CD4-positive, alpha-beta T cell treated with Interleukin-21 for 1 hour (primary cell): ENCODE data around the gene D2HGDH.
"Not testable (repeated sequence)": the region's sequence is repeated elsewhere in the genome, so short reads cannot be mapped to it uniquely, and the experiment has no call there.

Source experiments
- DNase-seq: peaks from one replicate; pipeline ENCODE4 v3.0.0-alpha.2; 2020

The D2HGDH gene

DNA sequence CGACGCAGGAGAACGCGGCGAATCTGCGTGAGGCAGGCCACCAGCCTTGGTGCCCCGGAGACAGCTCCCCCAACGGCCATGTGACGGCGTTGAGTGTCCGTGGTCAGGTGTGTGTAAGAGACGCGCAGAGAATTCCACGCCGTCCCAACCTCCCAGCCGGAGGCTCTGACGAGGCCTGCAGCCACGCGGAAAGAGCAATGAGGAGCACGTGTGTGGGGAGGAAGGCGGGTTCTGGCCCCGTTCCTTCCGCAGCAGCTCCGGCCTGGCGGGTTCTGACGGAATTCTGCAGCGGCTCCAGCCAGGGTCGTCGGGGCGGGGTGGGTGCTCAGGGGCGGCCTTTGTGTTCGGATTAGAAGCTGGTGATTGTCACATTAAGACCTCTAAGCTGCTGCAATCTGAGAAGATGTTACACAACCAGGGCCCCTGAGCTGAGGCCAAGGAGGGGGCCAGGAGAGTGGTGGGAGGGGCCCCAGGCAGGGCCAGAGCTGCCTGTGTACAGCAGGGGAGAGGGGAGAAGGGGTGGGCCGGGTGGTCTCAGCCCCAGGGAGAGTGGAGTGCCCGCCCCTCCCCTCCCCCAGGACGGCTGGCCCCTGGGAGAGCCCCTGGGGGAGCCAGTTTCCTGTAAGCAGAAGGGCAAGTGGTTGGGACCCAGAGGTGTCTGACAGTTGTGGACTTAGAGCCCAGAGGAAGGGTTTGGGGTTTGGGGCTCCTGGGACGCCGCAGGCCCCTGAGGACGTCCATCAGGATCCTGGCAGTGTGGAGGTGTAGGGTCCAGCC lies 37.0 kb downstream of the D2HGDH start:
- DNase-seq: no peak

DNA sequence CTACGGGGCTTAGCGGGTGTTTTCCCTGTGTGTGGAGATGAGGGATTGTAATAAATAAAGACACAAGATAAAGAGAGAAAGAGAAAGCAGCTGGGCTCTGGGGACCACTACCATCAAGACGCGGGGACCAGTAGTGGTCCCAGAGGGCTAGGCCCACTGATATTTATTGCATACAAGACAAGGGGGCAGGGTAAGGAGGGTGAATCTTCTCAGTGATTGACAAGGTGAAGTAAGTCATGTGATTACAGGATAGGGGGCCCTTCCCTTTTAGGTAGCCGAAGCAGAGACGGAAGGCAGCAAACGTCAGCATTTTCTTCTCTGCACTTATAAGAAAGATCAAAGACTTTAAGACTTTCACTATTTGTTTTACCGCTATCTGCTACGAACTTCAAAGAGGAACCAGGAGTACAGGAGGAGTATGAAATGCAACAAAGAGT lies 37.7 kb downstream of the D2HGDH start:
- peak; percentile 64 for DNase-seq

DNA sequence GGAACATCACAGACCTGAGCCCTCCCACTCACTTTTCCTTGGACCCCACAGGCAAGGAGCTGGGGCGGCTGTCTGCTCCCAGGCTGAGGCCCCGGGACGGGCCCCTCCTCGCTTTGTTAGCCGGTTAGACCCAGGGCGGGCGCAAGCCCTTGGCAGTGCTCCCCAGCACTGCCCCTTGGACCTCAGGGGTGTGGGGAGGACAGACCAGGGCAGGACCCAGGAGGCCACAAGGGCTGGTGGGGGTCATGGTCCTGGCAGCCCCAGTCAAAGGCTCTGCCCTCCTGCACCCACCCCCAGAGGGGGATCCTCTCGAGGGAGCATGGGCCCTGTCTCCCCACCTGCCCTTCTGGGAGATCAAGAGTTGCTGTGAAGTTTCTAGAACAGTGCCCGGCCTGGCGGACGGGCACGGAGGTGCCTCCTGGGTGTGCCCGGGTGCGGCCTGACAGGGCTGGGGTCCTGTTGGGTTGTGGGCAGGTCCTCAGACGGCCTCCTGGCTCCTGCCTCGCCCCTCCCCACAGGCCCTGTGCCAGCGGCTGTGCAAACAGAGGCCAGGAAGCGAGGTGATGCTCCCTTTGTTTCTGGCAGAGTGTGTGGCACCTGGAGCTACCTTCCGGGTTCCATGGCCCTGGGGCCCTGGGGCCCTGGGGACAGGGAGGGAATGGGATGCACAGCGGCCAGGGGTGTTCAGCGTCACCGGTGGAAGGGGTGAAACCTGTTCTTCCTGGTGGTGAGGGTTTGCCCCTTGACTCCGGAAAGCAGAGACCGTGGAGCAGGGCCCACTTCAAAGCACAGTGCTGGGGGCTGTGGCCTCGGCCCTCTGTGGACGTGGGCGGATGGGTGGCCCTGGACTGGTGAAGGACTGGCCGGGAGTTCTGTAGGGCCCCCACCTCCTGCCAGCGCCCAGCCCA lies 39.3 kb downstream of the D2HGDH start:
- DNase-seq: no peak

DNA sequence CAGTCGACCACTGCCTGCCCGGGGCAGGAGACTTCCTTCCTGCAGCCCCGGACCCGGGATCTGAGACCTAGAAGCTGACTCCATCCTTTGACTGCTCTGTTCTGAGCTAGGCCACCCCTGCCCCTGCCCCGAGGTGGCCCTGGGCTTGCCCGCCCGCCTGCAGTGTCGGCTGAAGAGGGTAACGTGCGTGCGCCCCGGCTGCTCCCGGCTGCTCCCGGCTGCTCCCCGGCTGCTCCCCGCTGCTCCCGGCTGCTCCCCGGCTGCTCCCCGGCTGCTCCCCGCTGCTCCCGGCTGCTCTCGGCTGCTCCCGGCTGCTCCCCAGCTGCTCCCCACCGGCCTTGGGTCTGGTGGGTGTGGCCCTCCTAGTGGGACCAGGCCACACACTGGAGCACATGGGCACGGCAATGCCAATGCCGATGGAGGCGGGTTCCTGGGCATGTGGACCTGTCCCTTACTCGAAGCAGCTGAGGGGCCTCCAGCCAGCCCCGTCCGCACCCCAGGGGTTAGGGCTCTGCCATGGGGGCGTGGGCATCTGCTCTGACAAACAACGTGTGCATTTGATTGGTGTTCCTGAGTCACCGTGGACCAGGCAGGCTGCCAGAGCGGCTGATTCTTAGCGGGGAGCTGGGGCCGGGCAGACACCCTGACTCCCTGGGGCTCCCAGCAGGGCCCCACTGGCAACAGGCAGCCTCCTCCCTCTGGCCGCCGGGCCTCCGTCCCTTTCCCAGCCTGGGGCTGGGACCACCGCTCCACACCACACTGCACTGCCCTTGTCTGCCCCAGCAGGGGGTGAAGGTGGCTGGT lies 40.2 kb downstream of the D2HGDH start:
- DNase-seq: no peak

DNA sequence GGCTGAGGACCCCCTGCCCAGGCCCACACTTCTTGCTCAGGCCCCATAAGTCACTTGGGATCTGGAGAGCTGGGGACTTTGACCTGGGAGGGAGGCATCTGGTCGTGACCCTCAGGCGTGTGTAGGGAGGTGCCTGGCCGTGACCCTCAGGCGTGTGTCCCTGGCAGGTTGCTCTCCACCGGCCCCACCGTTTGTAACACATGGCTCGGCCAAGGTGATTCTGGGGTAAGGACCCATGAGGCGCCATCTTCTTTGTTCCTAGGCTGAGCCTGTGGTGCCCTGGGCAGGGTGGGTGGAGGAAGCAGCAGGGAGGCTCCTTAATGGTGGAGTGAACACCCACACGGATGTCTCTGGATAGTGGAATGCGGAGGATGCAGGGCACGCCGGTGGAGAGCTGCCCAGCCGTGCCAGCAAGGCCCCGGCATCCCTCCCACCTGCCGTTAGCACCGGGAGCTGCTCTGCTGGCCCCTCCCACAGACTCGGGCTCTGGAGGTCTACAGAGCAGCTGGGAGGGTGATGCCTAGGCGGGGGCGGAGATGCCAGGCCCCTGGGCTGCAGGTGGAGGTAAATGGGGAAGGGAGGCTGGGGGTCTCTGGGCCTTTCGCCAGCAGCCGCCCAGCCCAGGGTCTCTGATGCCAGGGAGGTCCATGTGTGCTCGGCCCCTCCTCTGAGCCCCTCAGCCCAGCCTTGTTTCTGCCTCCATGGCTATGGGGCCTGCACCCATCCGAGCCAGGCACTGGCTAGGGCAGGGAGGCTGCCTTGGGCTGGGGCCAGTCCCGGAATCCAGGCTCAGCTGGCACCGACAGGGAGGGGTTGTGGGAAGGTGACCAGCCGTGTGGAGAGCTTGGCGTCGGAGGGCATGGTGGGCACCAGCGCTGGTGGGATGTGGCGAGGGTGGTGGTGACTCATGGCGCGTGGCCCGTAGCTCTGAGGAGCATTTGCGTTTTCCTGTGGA lies 41.1 kb downstream of the D2HGDH start:
- DNase-seq: no peak

DNA sequence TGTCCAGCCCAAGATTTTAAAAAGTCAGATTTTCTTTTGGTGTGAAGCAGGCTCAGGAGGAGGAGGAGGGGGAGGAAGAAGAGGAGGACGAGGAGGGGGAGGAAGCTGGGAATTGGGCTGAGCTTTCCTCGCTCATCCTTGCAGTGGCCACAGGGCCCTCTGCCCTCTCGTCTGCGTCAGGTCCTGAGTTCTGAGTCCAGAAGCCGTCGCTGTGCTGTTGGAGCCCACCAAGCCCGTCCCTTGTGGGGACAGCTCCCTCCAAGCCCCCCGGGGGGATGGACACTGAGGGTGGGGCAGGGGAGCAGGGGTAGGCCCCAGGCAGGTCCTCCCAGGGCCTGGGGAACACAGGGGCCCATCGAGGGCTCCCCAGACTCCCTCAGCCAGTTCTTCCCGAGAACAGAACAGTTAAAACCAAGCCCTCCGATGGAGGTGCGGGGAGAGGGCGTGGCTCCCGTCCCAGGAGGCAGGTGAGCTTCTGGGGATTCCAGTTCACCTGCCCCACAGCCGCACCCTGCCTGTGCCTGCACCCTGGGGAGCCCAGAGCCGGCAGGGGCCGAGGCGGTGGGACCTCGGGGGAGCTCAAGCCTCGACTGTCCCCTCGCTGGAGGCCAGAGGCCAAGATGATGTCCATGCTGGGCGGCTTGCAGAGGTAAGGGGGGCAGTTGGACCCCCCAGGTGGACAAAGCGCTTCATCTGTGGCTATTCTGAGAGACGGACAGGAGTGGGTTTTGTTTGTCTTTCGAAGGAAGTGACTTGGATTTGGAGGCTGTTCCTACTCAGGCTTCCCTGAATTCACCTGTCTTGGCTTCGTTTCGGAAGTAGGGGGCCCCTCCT lies 42.1 kb downstream of the D2HGDH start, which contains the start of gene GAL3ST2:
Gene GAL3ST2 (plus strand): TSS at position 487 of the 834 bp plus-strand sequence. CDS start 134 bp downstream, at position 621.
- no peak for DNase-seq

DNA sequence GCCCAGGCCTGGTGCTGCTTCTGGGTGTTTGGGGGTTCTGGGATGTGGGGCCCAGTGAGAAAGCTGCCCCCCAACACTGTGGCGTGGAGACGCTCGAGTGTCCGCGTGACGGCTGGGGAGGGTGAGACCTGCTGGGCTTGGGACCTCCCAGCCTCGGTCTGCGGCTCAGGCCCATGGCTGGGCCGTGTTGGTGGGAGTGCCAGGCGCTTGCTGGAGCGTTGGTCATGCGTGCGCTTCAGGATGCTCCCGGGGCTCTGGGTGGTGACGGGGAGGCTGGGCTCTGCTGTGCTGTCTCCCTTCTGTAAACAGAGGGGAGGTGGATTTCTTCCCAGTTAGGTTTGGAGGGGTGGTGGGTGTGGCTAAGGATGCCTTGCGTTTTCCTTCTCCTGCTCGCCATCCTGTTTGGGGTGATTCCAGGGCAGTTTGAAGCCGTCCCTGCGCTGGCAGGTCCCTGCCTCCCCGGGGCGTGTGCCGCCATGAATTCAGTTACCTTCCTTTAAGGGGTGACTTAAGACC lies 42.8 kb downstream of the D2HGDH start:
- no peak for DNase-seq

DNA sequence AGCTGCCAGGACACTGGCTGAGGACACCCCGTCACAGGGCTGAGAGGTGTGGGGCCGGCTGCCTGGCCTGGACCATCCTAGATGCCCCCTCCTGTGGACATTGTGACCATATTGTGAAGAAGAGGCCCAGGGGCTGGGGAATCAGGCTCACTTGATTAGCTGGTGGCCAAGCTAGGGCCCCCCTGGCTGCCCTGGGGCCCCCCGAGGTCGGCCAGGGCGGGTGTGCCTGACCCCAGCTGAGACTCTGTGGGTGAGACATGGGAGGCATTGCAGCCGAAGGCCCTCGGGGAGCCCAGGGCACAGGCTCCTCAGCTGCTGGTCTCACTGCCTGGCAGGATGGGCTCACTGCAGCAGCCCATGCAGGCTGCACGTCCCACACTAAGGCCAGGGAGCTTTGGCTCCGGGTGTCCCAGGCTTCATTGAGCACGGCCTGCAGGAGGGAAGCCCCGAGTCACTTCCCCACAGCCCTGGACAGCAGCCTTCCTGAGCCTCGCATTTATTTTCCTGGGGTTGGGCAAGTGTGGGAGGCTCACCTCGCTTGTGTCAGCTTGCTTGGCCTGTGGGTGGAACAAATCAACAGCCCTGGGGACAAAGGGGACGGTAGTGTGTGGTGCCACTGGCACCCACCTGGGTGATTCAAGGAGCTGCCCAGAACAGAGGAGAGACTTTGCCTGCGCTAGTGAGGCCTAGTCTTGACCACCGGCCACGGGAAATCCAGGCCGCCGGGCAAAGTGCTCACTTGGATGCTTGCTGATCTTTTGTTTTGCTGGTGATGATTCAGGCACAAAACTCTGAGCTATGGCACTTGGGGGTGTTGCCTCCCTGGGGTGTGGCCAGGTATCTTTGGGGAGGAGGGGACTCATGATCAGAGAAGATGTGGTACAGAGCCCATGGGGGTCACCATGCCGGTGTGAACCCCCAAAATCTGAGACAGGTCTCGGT lies 43.5 kb downstream of the D2HGDH start:
- no peak for DNase-seq

DNA sequence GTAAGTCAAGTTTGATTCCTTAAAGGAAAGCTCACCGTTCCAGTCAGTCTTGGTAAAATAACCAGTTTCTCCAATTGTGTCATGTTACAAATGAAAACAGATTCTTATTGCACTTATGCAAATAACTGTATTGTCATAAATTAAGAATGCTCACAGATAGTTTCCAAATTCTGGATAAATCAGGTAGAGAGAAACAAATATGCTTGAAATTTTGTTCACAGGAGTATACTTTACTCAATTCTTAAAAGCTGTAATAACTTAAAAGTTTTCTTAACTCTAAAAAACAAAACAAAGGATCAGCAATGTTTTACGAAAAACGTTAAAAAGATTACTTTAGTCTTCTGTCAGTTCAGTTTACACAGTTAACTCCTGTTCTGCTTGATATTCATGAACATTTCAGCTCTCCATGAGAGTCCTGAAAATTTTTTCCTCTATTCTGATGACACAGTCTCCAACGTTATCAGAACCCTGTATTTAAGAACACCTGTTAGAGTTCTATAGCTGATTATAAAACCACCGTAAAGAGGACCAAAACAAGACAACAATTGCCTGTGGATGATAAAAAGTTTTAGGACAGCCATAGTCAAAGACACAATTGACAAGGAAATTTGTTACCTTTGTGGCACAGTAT lies 46.6 kb downstream of the D2HGDH start:
- DNase-seq: no peak

DNA sequence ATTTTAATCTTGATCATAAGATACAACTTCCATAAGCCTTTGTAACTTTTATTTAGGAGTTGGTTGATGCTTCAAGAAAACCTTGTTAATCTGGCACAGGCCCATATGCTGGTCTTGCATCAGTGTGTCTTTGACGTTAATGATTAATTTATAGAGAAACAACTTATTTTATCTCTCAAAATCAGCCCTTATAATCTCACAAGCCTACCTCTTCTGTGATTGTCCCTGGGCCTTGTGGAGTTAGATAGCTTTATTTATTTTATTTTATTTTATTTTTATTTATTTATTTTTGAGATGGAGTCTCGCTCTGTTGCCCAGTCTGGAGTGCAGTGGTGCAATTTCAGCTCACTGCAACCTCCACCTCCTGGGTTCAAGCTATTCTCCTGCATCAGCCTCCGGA lies 47.6 kb downstream of the D2HGDH start:
- not testable (repeated sequence) for DNase-seq

DNA sequence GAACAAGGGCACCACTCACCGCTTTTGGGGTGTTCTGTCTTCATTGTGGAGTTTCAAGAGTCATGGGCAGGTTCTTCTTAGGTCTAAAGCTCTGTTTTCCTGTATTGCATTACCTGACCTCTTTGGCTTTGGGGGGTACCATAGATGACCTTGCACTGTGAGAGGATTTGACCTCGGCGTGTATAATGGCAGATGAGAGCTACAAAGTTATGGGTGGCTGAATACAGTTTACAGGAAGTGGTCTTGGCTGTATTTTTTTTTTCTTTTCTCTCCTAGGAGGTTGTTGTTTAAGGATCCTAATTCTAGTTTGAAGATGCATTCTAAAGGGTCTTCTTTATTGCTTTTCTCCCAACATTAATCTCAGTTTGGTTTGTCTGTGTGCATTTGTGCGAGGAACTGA lies 53.7 kb downstream of the D2HGDH start:
- no peak for DNase-seq

DNA sequence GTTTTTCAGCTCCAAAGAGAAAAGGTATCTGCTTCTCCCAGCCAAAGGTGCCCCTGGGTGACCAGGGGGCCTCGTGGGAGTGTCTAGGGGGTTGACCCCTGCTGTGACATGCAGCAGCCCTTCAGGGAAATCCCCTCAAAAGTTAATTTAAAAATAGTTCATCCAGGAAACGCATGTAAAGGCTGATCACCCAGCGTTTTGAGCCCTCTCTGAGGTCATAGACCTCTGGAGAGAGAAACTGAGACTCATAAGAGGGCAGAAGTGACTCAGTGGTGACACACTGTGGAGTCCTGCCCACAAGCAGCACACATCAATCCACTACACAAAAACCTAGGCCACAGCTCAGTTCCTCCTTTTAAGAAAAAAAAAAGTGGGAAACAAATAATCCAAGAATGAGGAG lies 54.1 kb downstream of the D2HGDH start:
- DNase-seq: peak; percentile 37

DNA sequence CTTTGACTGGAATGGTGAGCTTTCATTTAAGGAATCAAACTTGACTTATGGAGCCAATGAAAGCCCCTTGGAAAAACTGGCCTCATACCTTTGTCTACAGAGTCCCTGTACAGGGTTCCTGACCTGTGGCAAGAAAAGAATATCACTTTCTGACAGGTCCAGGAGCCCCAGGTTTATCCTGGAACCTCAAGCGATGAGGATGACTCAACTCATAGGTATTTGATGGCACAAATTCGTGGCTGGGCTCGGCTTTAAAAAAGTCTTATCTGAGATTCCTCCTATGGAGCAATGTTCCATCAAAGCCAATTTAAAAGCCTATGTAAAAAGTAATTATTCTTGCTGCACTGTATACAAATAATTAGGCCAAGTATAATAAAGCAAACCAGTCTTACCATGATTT lies 57.0 kb downstream of the D2HGDH start:
- DNase-seq: not testable (repeated sequence)

DNA sequence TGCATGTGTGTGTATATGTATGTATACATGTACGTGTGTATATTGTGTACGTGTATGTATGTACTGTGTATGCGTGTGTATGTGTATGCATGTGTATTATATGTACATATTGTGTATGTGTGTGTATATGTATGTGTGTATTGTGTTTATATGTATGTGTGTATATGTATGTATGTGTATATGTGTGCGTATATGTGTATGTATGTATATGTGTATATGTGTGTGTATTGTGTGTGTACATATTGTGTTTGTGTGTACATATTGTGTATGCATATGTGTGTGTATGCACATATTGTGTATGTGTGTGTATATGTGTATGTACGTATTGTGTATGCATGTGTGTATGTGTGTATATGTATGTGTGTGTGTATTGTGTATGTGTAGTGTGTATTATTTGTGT lies 59.0 kb downstream of the D2HGDH start:
- DNase-seq: no peak

DNA sequence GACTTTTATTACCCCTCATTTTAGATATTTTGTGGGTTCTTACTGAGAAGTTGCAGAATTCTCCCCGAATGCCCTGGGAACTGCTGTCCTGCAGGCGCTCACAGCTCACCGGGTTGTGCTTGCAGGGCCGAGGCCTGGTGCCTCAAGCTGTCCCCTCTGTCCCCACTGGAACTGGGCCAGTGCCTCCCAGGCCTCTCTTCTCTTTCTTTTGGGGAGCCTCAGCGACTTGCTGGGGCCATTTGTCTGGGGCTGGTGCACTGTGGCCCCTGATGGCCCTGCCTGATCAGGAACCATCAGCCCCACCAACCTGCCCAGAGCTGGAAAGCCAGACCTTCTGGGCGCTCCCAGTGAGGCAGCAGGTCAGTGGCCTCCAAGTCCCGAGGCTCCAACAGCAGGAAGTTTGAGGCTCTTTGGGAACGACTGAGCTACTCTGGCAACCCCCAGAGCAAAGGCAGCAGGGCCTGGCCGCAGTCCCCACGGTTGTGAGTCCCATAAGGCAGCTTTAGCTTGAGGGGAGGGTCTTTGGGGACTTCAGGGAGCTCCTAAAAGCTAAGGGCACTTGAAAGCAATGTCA lies 59.9 kb downstream of the D2HGDH start:
- DNase-seq: no peak

DNA sequence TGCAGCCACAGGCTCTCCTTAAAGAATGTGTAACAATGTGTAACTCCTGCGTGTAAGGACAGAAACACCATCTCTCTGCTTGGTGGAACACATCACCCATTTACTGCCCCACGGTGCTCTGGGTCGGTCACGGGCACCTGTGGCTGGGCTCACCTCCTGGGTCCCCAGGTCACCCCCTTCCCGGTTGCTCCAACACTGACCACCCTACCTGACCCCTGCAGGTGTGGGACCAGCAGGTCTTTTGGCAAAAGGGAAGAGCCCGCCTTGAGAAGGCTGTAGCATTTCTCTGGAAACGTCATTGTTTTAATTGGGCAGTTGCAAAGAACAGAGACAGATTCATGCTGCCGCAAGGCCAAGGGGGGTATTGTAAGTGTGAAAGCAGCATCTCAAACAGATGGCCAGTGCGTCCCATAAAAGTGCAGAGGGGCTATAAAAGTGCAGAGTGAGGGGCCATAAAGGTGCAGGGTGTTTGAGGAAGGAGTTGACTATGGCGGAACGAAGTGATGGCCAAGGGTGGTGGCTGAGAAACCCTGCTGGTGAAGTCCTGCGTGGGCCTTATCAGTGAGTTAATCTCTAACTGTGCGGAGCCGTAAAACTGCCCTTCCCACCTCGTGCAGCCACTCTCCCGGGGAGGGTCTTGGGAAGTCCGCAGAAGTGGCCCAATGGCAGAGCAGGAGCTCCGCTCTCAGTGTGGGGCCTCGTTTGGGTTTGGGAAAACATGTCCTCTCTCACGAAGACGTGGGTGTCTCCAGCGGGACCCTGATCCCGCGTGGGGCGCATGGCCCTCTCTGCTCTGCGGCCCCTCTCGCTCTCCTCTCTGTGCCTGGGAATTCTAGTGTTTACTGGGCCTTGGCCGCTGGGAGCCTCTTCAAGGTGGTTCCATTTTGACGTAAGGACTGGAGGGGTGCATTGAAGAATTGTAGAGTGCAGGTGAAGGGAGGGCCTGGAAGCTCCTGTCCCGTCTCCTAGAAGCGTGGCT lies 60.9 kb downstream of the D2HGDH start:
- no peak for DNase-seq

DNA sequence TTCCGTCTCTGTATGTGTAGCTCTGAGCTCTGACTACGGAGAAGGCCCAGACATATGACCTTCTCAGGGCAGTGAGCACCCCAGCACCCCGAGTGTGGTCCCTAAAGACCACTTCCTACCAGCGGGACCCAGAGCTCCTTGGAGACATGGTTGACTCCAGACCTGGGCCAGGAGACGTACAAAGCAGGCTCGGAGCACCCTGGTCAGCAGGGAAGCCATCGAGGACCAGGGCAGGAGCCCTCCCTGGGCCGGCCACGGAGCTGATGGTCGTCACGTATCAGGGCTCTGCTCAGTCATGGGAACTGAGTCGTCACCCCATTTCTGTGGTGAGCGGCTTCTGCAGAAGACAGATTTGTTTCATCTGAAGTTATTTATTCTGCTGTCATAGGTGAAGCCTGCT lies 61.8 kb downstream of the D2HGDH start:
- no peak for DNase-seq
